Activated CD4-positive, alpha-beta memory T cell treated with anti-CD3 and anti-CD28 coated beads, Interleukin-2, amount 10 ng/mL, durations not matched to agents 7 days and 5 days (primary cell): Measurements from ENCODE around the gene ZPBP2. TPM values are rescaled to one million over a fixed set of nuclear protein-coding genes. Genes with fewer than 3 reads are reported as not detected.
"Not testable (repeated sequence)": the region's sequence is repeated elsewhere in the genome, so short reads cannot be mapped to it uniquely, and the experiment has no call there.

Source experiments
- CTCF ChIA-PET: fragments of 350-600 bp; sonication (Branson Sonifier 250); formaldehyde crosslinking; loops from one replicate; lab custom pipeline; 2021; ENCODE audit warnings: antibody characterized with exemption, inconsistent platforms; lab: Charles Lee
- POLR2A ChIA-PET: fragments of 350-600 bp; sonication (Branson Sonifier 250); formaldehyde crosslinking; loops from one replicate; lab custom pipeline; 2021; ENCODE audit warnings: antibody characterized with exemption; lab: Charles Lee
- DNase-seq: peaks from one replicate; pipeline ENCODE4 v3.0.0-alpha.2; 2020
- H3K27ac Mint-ChIP-seq: one replicate; pipeline ENCODE4 v1.8.0; 2021; ENCODE audit warnings: mild to moderate bottlenecking, mixed read lengths
- H3K27me3 Mint-ChIP-seq: one replicate; pipeline ENCODE4 v1.8.0; 2021; ENCODE audit warnings: mixed read lengths
- H3K36me3 Mint-ChIP-seq: one replicate; pipeline ENCODE4 v1.8.0; 2021; ENCODE audit warnings: low read depth, mixed read lengths
- H3K4me1 Mint-ChIP-seq: one replicate; pipeline ENCODE4 v1.8.0; 2021; ENCODE audit warnings: mixed read lengths
- H3K4me3 Mint-ChIP-seq: one replicate; pipeline ENCODE4 v1.8.0; 2021; ENCODE audit warnings: mild to moderate bottlenecking, mixed read lengths
- H3K9me3 Mint-ChIP-seq: one replicate; pipeline ENCODE4 v1.8.0; 2021; ENCODE audit warnings: mixed read lengths
- total RNA-seq, 2 experiments: library from RNA; stranded (reverse); gene quantifications; one replicate each; pipeline ENCODE4 v1.2.3, GENCODE V29; 2021

Gene ZPBP2
- total RNA-seq, 2 experiments from 2014 or later, result not detected

- CTCF ChIA-PET, result no interaction called here
- Mint-ChIP-seq H3K4me3 (no peak overlapping the region), H3K36me3 (peaks cover 48% of the 10 kb centered on the region), H3K27ac (no peak overlapping the region), H3K27me3 (no peaks in the 10 kb centered on the region), H3K4me1 (peaks cover 5% of the 10 kb centered on the region), H3K9me3 (peaks cover 23% of the 10 kb centered on the region)
- POLR2A ChIA-PET, result interaction anchor here (1.0 to 1.8 kb wide), 3 partner anchors 16 to 29 kb away, joined by 3 to 4 read pairs (median 4); no protein-coding TSS in a partner anchor
- DNase-seq, result no peak
Observed at GRCh38 chr17:39836117-39836516, 31.9 kb upstream of the ZPBP2 start.

GRCh38 chr17:39838057-39838456 lies 29.9 kb upstream of the ZPBP2 start:
- no peaks in the 10 kb centered on the region for H3K27me3 Mint-ChIP-seq
- ChIA-PET POLR2A (interaction anchor here (0.7 kb wide), 1 partner anchor 24 kb away, joined by 3 read pairs; no protein-coding TSS in a partner anchor), CTCF (no interaction called here)
- H3K36me3 Mint-ChIP-seq, result peaks cover 54% of the 10 kb centered on the region
- no peak overlapping the region for H3K27ac Mint-ChIP-seq
- peaks cover 23% of the 10 kb centered on the region for H3K9me3 Mint-ChIP-seq
- no peak for DNase-seq
- peaks cover 14% of the 10 kb centered on the region for H3K4me1 Mint-ChIP-seq
- H3K4me3 Mint-ChIP-seq, result no peak overlapping the region

- POLR2A ChIA-PET, result no interaction called here
- peaks cover 23% of the 10 kb centered on the region for H3K9me3 Mint-ChIP-seq
- CTCF ChIA-PET, result no interaction called here
- peaks cover 22% of the 10 kb centered on the region for H3K4me1 Mint-ChIP-seq
- H3K4me3 Mint-ChIP-seq, result no peak overlapping the region
- peaks cover 54% of the 10 kb centered on the region for H3K36me3 Mint-ChIP-seq
- no peak for DNase-seq
- no peak overlapping the region for H3K27ac Mint-ChIP-seq
- no peaks in the 10 kb centered on the region for H3K27me3 Mint-ChIP-seq
Observed at GRCh38 chr17:39838784-39839183, 29.2 kb upstream of the ZPBP2 start.

GRCh38 chr17:39841134-39841683 lies 26.8 kb upstream of the ZPBP2 start:
- Mint-ChIP-seq H3K36me3 (peaks cover 44% of the 10 kb centered on the region), H3K9me3 (peaks cover 12% of the 10 kb centered on the region), H3K27ac (no peak overlapping the region), H3K4me3 (no peak overlapping the region), H3K4me1 (peaks cover 30% of the 10 kb centered on the region), H3K27me3 (no peaks in the 10 kb centered on the region)
- ChIA-PET CTCF (no interaction called here), POLR2A (no interaction called here)
- DNase-seq, result no peak

GRCh38 chr17:39845052-39845846 lies 22.8 kb upstream of the ZPBP2 start:
- ChIA-PET CTCF (interaction anchor here (0.7 to 1.0 kb wide), 3 partner anchors 10 to 521 kb away, joined by 3 to 4 read pairs (median 3); no protein-coding TSS in a partner anchor), POLR2A (no interaction called here)
- Mint-ChIP-seq H3K36me3 (peaks cover 28% of the 10 kb centered on the region), H3K4me1 (peaks cover 47% of the 10 kb centered on the region), H3K27ac (no peak overlapping the region), H3K27me3 (no peaks in the 10 kb centered on the region), H3K9me3 (no peaks in the 10 kb centered on the region), H3K4me3 (no peak overlapping the region)
- DNase-seq, result no peak

GRCh38 chr17:39846205-39846604 lies 21.8 kb upstream of the ZPBP2 start:
- no peak overlapping the region for H3K27ac Mint-ChIP-seq
- peaks cover 19% of the 10 kb centered on the region for H3K36me3 Mint-ChIP-seq
- H3K27me3 Mint-ChIP-seq, result no peaks in the 10 kb centered on the region
- no peak for DNase-seq
- ChIA-PET POLR2A (interaction anchor here (0.8 to 2.0 kb wide), 4 partner anchors 12 to 80 kb away, joined by 3 to 8 read pairs (median 3); no protein-coding TSS in a partner anchor), CTCF (interaction anchor here (0.6 to 1.2 kb wide), 5 partner anchors 11 to 413 kb away, joined by 3 to 5 read pairs (median 4); partner anchors contain the start of genes MIEN1 and PSMD3)
- H3K9me3 Mint-ChIP-seq, result no peaks in the 10 kb centered on the region
- peaks cover 44% of the 10 kb centered on the region for H3K4me1 Mint-ChIP-seq
- no peak overlapping the region for H3K4me3 Mint-ChIP-seq

GRCh38 chr17:39848600-39848999 lies 19.4 kb upstream of the ZPBP2 start:
- peaks cover 41% of the 10 kb centered on the region for H3K4me1 Mint-ChIP-seq
- H3K9me3 Mint-ChIP-seq, result no peaks in the 10 kb centered on the region
- ChIA-PET CTCF (interaction anchor here (0.6 to 1.5 kb wide), 2 partner anchors 25 to 227 kb away, joined by 5 to 6 read pairs; no protein-coding TSS in a partner anchor), POLR2A (interaction anchor here (0.8 to 1.2 kb wide), 3 partner anchors 14 to 53 kb away, joined by 3 read pairs; no protein-coding TSS in a partner anchor)
- H3K27ac Mint-ChIP-seq, result no peak overlapping the region
- no peak overlapping the region for H3K4me3 Mint-ChIP-seq
- no peaks in the 10 kb centered on the region for H3K27me3 Mint-ChIP-seq
- peaks cover 15% of the 10 kb centered on the region for H3K36me3 Mint-ChIP-seq
- no peak for DNase-seq

GRCh38 chr17:39850186-39850585 lies 17.8 kb upstream of the ZPBP2 start:
- H3K4me3 Mint-ChIP-seq, H3K27me3 Mint-ChIP-seq, DNase-seq, CTCF ChIA-PET, H3K27ac Mint-ChIP-seq, POLR2A ChIA-PET, H3K9me3 Mint-ChIP-seq: not testable (repeated sequence)
- peaks cover 33% of the 10 kb centered on the region for H3K4me1 Mint-ChIP-seq
- H3K36me3 Mint-ChIP-seq, result peaks cover 16% of the 10 kb centered on the region

GRCh38 chr17:39852239-39852638 lies 15.8 kb upstream of the ZPBP2 start:
- ChIA-PET CTCF (no interaction called here), POLR2A (interaction anchor here (0.8 to 1.2 kb wide), 3 partner anchors 9 to 31 kb away, joined by 3 to 4 read pairs (median 4); no protein-coding TSS in a partner anchor)
- H3K27me3 Mint-ChIP-seq, result no peaks in the 10 kb centered on the region
- H3K4me3 Mint-ChIP-seq, result peak overlapping the region; percentile 2
- H3K9me3 Mint-ChIP-seq, result no peaks in the 10 kb centered on the region
- DNase-seq, result no peak
- no peak overlapping the region for H3K27ac Mint-ChIP-seq
- H3K36me3 Mint-ChIP-seq, result peaks cover 14% of the 10 kb centered on the region
- peaks cover 29% of the 10 kb centered on the region for H3K4me1 Mint-ChIP-seq

GRCh38 chr17:39854909-39855308 lies 13.1 kb upstream of the ZPBP2 start:
- Mint-ChIP-seq H3K27ac (no peak overlapping the region), H3K36me3 (peaks cover 11% of the 10 kb centered on the region), H3K27me3 (no peaks in the 10 kb centered on the region), H3K9me3 (no peaks in the 10 kb centered on the region), H3K4me1 (peaks cover 17% of the 10 kb centered on the region), H3K4me3 (no peak overlapping the region)
- DNase-seq, result no peak
- ChIA-PET POLR2A (no interaction called here), CTCF (no interaction called here)

- POLR2A ChIA-PET, result not testable (repeated sequence)
Observed at GRCh38 chr17:39855911-39856649, 11.9 kb upstream of the ZPBP2 start.

GRCh38 chr17:39861235-39861634 lies 6.8 kb upstream of the ZPBP2 start:
- peak overlapping the region; percentile 59 for H3K27ac Mint-ChIP-seq
- CTCF ChIA-PET, result interaction anchor here (0.8 to 4.0 kb wide), 9 partner anchors 18 to 240 kb away, joined by 3 to 14 read pairs (median 4); partner anchors contain the start of gene PSMD3
- H3K4me1 Mint-ChIP-seq, result peaks cover 41% of the 10 kb centered on the region
- H3K36me3 Mint-ChIP-seq, result peaks cover 3% of the 10 kb centered on the region
- H3K4me3 Mint-ChIP-seq, result peak overlapping the region; percentile 62
- H3K9me3 Mint-ChIP-seq, result no peaks in the 10 kb centered on the region
- POLR2A ChIA-PET, result interaction anchor here (0.7 to 6.2 kb wide), 13 partner anchors 9 to 131 kb away, joined by 3 to 43 read pairs (median 6); partner anchors contain the start of genes MIEN1 and PSMD3
- no peak for DNase-seq
- H3K27me3 Mint-ChIP-seq, result no peaks in the 10 kb centered on the region

More at GRCh38 chr17:39855911-39856649, 11.9 kb upstream of the ZPBP2 start:
- H3K9me3 Mint-ChIP-seq, H3K27me3 Mint-ChIP-seq, CTCF ChIA-PET, H3K4me3 Mint-ChIP-seq, H3K27ac Mint-ChIP-seq, DNase-seq: not testable (repeated sequence)
- Mint-ChIP-seq H3K36me3 (peaks cover 12% of the 10 kb centered on the region), H3K4me1 (peaks cover 23% of the 10 kb centered on the region)
